ENCODE measurements around the gene KIAA0930. TPM values are rescaled to one million over a fixed set of nuclear protein-coding genes. Genes with fewer than 3 reads are reported as not detected.

Gene KIAA0930
- total and polyA plus RNA-seq, 3 donors from 2014 or later = 62.4 to 77.5 (median 62.9) TPM

GRCh38 chr22:45196926-45197605 is 43.6 kb downstream of the KIAA0930 start:
- peak overlapping the region in 1 of 2 donors; percentile 18 for H3K27ac ChIP-seq

GRCh38 chr22:45196308-45196707 is 44.4 kb downstream of the KIAA0930 start:
- TF ChIP-seq CTCF (IDR thresholded peaks at IDR 0.05) (no peak), POLR2A (IDR thresholded peaks at IDR 0.05) (no peak)
- H3K36me3 ChIP-seq (ENCODE audit: low read depth, missing control alignments) = no peaks in the 10 kb centered on the region
- no peak for DNase-seq
- H3K4me1 ChIP-seq = peaks cover 18% of the 10 kb centered on the region
- H3K27ac ChIP-seq = peak overlapping the region in 1 of 2 donors; percentile 18
- no peaks in the 10 kb centered on the region for H3K9me3 ChIP-seq
- H3K4me3 ChIP-seq = no peak overlapping the region
- intact Hi-C loops (cut with DNase I; ENCODE audit: low total_unique reads) = no loop called here
- WGBS, 2 donors = 87 to 94% methylated on average over 16 of the region's 16 CpGs
- no peaks in the 10 kb centered on the region for H3K27me3 ChIP-seq

More at GRCh38 chr22:45196926-45197605, 43.6 kb downstream of the KIAA0930 start:
- no peak for DNase-seq
- intact Hi-C loops (cut with DNase I; ENCODE audit: low total_unique reads) = no loop called here
- Histone ChIP-seq H3K4me3 (no peak overlapping the region), H3K9me3 (no peaks in the 10 kb centered on the region), H3K4me1 (peaks cover 22% of the 10 kb centered on the region), H3K27me3 (no peaks in the 10 kb centered on the region), H3K36me3 (ENCODE audit: low read depth, missing control alignments) (no peaks in the 10 kb centered on the region)
- TF ChIP-seq CTCF (IDR thresholded peaks at IDR 0.05) (no peak), POLR2A (IDR thresholded peaks at IDR 0.05) (no peak)
- 88 to 93% methylated on average over 17 to 31 of the region's 34 CpGs for WGBS, 2 donors

GRCh38 chr22:45195616-45196015 is 45.1 kb downstream of the KIAA0930 start:
- Histone ChIP-seq H3K36me3 (ENCODE audit: low read depth, missing control alignments) (no peaks in the 10 kb centered on the region), H3K4me1 (peaks cover 19% of the 10 kb centered on the region), H3K4me3 (no peak overlapping the region), H3K9me3 (no peaks in the 10 kb centered on the region), H3K27ac (no peak overlapping the region), H3K27me3 (no peaks in the 10 kb centered on the region)
- intact Hi-C loops (cut with DNase I; ENCODE audit: low total_unique reads) = no loop called here
- TF ChIP-seq POLR2A (IDR thresholded peaks at IDR 0.05) (no peak), CTCF (IDR thresholded peaks at IDR 0.05) (no peak)
- 89 to 95% methylated on average over 5 to 7 of the region's 7 CpGs for WGBS, 2 donors
- no peak for DNase-seq

- 93 to 97% methylated on average over 17 of the region's 17 CpGs for WGBS, 2 donors
These were observed 46.0 kb downstream of the KIAA0930 start for GRCh38 chr22:45194686-45195085.

More at GRCh38 chr22:45194686-45195085, 46.0 kb downstream of the KIAA0930 start:
- Histone ChIP-seq H3K4me1 (peaks cover 26% of the 10 kb centered on the region), H3K27me3 (no peaks in the 10 kb centered on the region), H3K9me3 (no peaks in the 10 kb centered on the region), H3K36me3 (ENCODE audit: low read depth, missing control alignments) (no peaks in the 10 kb centered on the region), H3K27ac (no peak overlapping the region), H3K4me3 (no peak overlapping the region)
- intact Hi-C loops (cut with DNase I; ENCODE audit: low total_unique reads) = no loop called here
- TF ChIP-seq POLR2A (IDR thresholded peaks at IDR 0.05) (no peak), CTCF (IDR thresholded peaks at IDR 0.05) (no peak)
- DNase-seq = no peak

Data from testis (tissue), 3 donors.